SW480 (cell line): Measurements from ENCODE around the gene PPM1A.
"Not testable (repeated sequence)": the region's sequence is repeated elsewhere in the genome, so short reads cannot be mapped to it uniquely, and the experiment has no call there.

Source experiments
- DNase-seq: peaks from one replicate; pipeline ENCODE4 v3.0.0-alpha.2; 2016; ENCODE audit warnings: low spot score

Gene PPM1A

GRCh38 chr14:60266021-60266937, 17.3 kb downstream of the PPM1A start:
- no peak for DNase-seq

- no peak for DNase-seq
Observed at GRCh38 chr14:60272177-60272576, 23.2 kb downstream of the PPM1A start.

GRCh38 chr14:60273956-60274355, 24.9 kb downstream of the PPM1A start:
- no peak for DNase-seq

GRCh38 chr14:60274448-60274847, 25.4 kb downstream of the PPM1A start:
- no peak for DNase-seq

GRCh38 chr14:60275932-60276331, 26.9 kb downstream of the PPM1A start:
- no peak for DNase-seq

- no peak for DNase-seq
Observed at GRCh38 chr14:60276347-60276746, 27.3 kb downstream of the PPM1A start.

- DNase-seq, result no peak
Observed at GRCh38 chr14:60277605-60278190, 28.7 kb downstream of the PPM1A start.

GRCh38 chr14:60278350-60278749, 29.3 kb downstream of the PPM1A start:
- no peak for DNase-seq

GRCh38 chr14:60287452-60287851, 38.4 kb downstream of the PPM1A start:
- DNase-seq, result no peak

- no peak for DNase-seq
Observed at GRCh38 chr14:60288279-60288678, 39.3 kb downstream of the PPM1A start.

GRCh38 chr14:60294411-60295069, 45.5 kb downstream of the PPM1A start:
- DNase-seq, result no peak

- no peak for DNase-seq
Observed at GRCh38 chr14:60300019-60300418, 51.0 kb downstream of the PPM1A start.

- DNase-seq, result no peak
Observed at GRCh38 chr14:60301685-60302084, 52.7 kb downstream of the PPM1A start.

- DNase-seq, result no peak
Observed at GRCh38 chr14:60302663-60303062, 53.6 kb downstream of the PPM1A start.

GRCh38 chr14:60303745-60304144, 54.7 kb downstream of the PPM1A start:
- no peak for DNase-seq

- DNase-seq, result no peak
Observed at GRCh38 chr14:60304509-60304908, 55.5 kb downstream of the PPM1A start.

- no peak for DNase-seq
Observed at GRCh38 chr14:60309867-60310552, 61.0 kb downstream of the PPM1A start.

- DNase-seq, result no peak
Observed at GRCh38 chr14:60311417-60311816, 62.4 kb downstream of the PPM1A start.

GRCh38 chr14:60313093-60313492, 64.1 kb downstream of the PPM1A start:
- DNase-seq, result no peak

- no peak for DNase-seq
Observed at GRCh38 chr14:60315196-60315990, 66.4 kb downstream of the PPM1A start.

- no peak for DNase-seq
Observed at GRCh38 chr14:60317609-60318008, 68.6 kb downstream of the PPM1A start.

GRCh38 chr14:60320860-60321259, 71.8 kb downstream of the PPM1A start:
- DNase-seq, result not testable (repeated sequence)
